ENCODE measurements around the gene ABCB11. TPM values are rescaled to one million over a fixed set of nuclear protein-coding genes. Genes with fewer than 3 reads are reported as not detected.

ABCB11 gene
- total and polyA plus RNA-seq, 10 of the 15 experiments (the other 5 are each of a cell fraction or from before 2014, with no cell fraction given), result not detected

GRCh38 chr2:169049142-169049541 lies 18.0 kb upstream of the ABCB11 start:
- FAIRE-seq (no peak), DNase-seq (ENCODE audit: low read depth, low spot score) (no peak), ATAC-seq (no peak)
- Histone ChIP-seq H3K9me3 (replicated peaks; ENCODE audit: control insufficient read depth, insufficient read depth, low read length) (no peaks in the 10 kb centered on the region; the same call in 2 of the 3 replicates), H3K4me1 (ENCODE audit: control insufficient read depth, insufficient read depth, low read length) (no peaks in the 10 kb centered on the region), H3K4me3 (no peak overlapping the region), H3K36me3 (ENCODE audit: control insufficient read depth in 2 of 2, insufficient read depth in 2 of 2, low read length in 1 of 2) (no peaks in the 10 kb centered on the region), H4K20me1 (ENCODE audit: control insufficient read depth, insufficient read depth) (no peaks in the 10 kb centered on the region), H3K4me2 (ENCODE audit: control insufficient read depth, insufficient read depth) (no peak overlapping the region), H2AFZ (ENCODE audit: control insufficient read depth, low read depth, low read length) (no peak overlapping the region), H3K79me2 (ENCODE audit: control insufficient read depth, insufficient read depth, low read length) (no peaks in the 10 kb centered on the region), H3K9ac (ENCODE audit: control insufficient read depth, insufficient read depth, low read length) (no peak overlapping the region), H3K27me3 (replicated peaks in 1 of 2; ENCODE audit: control insufficient read depth in 2 of 2, insufficient read depth in 2 of 2, low read length in 1 of 2) (no peaks in the 10 kb centered on the region), H3K27ac (ENCODE audit: control insufficient read depth, insufficient read depth) (no peak overlapping the region)
- in situ Hi-C loops (cut with MboI) (no loop called here), intact Hi-C loops (cut with micrococcal nuclease; ENCODE audit: unreplicated experiment) (no loop called here)
- ChIA-PET RAD21 (ENCODE audit: unreplicated experiment) (no interaction called here), CTCF (no interaction called here), POLR2A (no interaction called here), SMC1A (ENCODE audit: uncharacterized antibody, unreplicated experiment) (interaction anchor here (0.6 kb wide), 1 partner anchor 9 kb away, joined by 4 read pairs; no protein-coding TSS in a partner anchor)
- 32% methylated on average over 3 of the region's 3 CpGs for WGBS (ENCODE audit: insufficient coverage, insufficient replicate concordance, low lambda C conversion rate, missing lambda C conversion rate)
- no TSS peak for BruUV-seq (replicated peaks)
- TF ChIP-seq RB1 (IDR thresholded peaks at IDR 0.05; ENCODE audit: borderline replicate concordance) (no peak), CBX3 (IDR thresholded peaks at IDR 0.05; ENCODE audit: borderline replicate concordance, low read depth) (no peak), RCOR1 (conservative IDR thresholded peaks at IDR 0.05; ENCODE audit: low read depth, low read length) (no peak), IKZF1 (conservative IDR thresholded peaks at IDR 0.05) (no peak), JUND (IDR thresholded peaks at IDR 0.05; ENCODE audit: low read depth, low read length) (no peak), SIX5 (IDR thresholded peaks at IDR 0.05; ENCODE audit: low read depth, low read length, severe bottlenecking) (no peak), NR2C1 (IDR thresholded peaks at IDR 0.05) (no peak), IRF4 (IDR thresholded peaks at IDR 0.05; ENCODE audit: low read depth, low read length) (no peak), STAT3 (IDR thresholded peaks at IDR 0.05; ENCODE audit: low read depth, low read length) (no peak), NFXL1 (IDR thresholded peaks at IDR 0.05; ENCODE audit: borderline replicate concordance) (no peak), SRF (IDR thresholded peaks at IDR 0.05; ENCODE audit: low read depth in 2 of 2, low read length in 2 of 2) (no peak)
- TF ChIP-seq, protein P1, sequence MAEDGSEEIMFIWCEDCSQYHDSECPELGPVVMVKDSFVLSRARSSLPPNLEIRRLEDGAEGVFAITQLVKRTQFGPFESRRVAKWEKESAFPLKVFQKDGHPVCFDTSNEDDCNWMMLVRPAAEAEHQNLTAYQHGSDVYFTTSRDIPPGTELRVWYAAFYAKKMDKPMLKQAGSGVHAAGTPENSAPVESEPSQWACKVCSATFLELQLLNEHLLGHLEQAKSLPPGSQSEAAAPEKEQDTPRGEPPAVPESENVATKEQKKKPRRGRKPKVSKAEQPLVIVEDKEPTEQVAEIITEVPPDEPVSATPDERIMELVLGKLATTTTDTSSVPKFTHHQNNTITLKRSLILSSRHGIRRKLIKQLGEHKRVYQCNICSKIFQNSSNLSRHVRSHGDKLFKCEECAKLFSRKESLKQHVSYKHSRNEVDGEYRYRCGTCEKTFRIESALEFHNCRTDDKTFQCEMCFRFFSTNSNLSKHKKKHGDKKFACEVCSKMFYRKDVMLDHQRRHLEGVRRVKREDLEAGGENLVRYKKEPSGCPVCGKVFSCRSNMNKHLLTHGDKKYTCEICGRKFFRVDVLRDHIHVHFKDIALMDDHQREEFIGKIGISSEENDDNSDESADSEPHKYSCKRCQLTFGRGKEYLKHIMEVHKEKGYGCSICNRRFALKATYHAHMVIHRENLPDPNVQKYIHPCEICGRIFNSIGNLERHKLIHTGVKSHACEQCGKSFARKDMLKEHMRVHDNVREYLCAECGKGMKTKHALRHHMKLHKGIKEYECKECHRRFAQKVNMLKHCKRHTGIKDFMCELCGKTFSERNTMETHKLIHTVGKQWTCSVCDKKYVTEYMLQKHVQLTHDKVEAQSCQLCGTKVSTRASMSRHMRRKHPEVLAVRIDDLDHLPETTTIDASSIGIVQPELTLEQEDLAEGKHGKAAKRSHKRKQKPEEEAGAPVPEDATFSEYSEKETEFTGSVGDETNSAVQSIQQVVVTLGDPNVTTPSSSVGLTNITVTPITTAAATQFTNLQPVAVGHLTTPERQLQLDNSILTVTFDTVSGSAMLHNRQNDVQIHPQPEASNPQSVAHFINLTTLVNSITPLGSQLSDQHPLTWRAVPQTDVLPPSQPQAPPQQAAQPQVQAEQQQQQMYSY (CRISPR knock-in tag; IDR thresholded peaks at IDR 0.05), result no peak
- TF ChIP-seq, protein P2, sequence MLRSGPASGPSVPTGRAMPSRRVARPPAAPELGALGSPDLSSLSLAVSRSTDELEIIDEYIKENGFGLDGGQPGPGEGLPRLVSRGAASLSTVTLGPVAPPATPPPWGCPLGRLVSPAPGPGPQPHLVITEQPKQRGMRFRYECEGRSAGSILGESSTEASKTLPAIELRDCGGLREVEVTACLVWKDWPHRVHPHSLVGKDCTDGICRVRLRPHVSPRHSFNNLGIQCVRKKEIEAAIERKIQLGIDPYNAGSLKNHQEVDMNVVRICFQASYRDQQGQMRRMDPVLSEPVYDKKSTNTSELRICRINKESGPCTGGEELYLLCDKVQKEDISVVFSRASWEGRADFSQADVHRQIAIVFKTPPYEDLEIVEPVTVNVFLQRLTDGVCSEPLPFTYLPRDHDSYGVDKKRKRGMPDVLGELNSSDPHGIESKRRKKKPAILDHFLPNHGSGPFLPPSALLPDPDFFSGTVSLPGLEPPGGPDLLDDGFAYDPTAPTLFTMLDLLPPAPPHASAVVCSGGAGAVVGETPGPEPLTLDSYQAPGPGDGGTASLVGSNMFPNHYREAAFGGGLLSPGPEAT (IDR thresholded peaks at IDR 0.05; ENCODE audit: low read depth), result no peak
- TF ChIP-seq, protein P3, sequence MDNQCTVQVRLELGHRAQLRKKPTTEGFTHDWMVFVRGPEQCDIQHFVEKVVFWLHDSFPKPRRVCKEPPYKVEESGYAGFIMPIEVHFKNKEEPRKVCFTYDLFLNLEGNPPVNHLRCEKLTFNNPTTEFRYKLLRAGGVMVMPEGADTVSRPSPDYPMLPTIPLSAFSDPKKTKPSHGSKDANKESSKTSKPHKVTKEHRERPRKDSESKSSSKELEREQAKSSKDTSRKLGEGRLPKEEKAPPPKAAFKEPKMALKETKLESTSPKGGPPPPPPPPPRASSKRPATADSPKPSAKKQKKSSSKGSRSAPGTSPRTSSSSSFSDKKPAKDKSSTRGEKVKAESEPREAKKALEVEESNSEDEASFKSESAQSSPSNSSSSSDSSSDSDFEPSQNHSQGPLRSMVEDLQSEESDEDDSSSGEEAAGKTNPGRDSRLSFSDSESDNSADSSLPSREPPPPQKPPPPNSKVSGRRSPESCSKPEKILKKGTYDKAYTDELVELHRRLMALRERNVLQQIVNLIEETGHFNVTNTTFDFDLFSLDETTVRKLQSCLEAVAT (IDR thresholded peaks at IDR 0.05), result no peak
- TF ChIP-seq, protein P4, sequence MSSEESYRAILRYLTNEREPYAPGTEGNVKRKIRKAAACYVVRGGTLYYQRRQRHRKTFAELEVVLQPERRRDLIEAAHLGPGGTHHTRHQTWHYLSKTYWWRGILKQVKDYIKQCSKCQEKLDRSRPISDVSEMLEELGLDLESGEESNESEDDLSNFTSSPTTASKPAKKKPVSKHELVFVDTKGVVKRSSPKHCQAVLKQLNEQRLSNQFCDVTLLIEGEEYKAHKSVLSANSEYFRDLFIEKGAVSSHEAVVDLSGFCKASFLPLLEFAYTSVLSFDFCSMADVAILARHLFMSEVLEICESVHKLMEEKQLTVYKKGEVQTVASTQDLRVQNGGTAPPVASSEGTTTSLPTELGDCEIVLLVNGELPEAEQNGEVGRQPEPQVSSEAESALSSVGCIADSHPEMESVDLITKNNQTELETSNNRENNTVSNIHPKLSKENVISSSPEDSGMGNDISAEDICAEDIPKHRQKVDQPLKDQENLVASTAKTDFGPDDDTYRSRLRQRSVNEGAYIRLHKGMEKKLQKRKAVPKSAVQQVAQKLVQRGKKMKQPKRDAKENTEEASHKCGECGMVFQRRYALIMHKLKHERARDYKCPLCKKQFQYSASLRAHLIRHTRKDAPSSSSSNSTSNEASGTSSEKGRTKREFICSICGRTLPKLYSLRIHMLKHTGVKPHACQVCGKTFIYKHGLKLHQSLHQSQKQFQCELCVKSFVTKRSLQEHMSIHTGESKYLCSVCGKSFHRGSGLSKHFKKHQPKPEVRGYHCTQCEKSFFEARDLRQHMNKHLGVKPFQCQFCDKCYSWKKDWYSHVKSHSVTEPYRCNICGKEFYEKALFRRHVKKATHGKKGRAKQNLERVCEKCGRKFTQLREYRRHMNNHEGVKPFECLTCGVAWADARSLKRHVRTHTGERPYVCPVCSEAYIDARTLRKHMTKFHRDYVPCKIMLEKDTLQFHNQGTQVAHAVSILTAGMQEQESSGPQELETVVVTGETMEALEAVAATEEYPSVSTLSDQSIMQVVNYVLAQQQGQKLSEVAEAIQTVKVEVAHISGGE (CRISPR knock-in tag; IDR thresholded peaks at IDR 0.05), result no peak

Data from GM12878 (cell line).